Neuronal stem cell (in vitro differentiated cells): Measurements from ENCODE around the gene HBE1.

Experiments
- DNase-seq: peaks from one replicate; pipeline ENCODE4 v3.0.0-alpha.2; 2013; ENCODE audit warnings: low spot score
- H2AFZ ChIP-seq: one replicate; pipeline ENCODE4 v1.6.1; 2013; ENCODE audit warnings: mild to moderate bottlenecking, low read length, inconsistent platforms
- H2AK5ac ChIP-seq: 2 replicates; pipeline ENCODE4 v1.6.1; 2013; ENCODE audit warnings: low read depth, mild to moderate bottlenecking, inconsistent platforms, low read length, moderate library complexity, mixed read lengths
- H2BK120ac ChIP-seq: 2 replicates; pipeline ENCODE4 v1.6.1; 2013; ENCODE audit warnings: low read depth, mild to moderate bottlenecking, inconsistent platforms, low read length, moderate library complexity, mixed read lengths
- H2BK12ac ChIP-seq: one replicate; pipeline ENCODE4 v1.6.1; 2013; ENCODE audit warnings: low read length, inconsistent platforms
- H2BK15ac ChIP-seq: 2 replicates; pipeline ENCODE4 v1.6.1; 2013; ENCODE audit warnings: mild to moderate bottlenecking, low read length, inconsistent platforms, mixed read lengths
- H2BK5ac ChIP-seq: one replicate; pipeline ENCODE4 v1.6.1; 2013; ENCODE audit warnings: inconsistent platforms, mild to moderate bottlenecking, low read length, moderate library complexity
- H3K14ac ChIP-seq: one replicate; pipeline ENCODE4 v1.6.1; 2013; ENCODE audit warnings: low read length, inconsistent platforms
- H3K18ac ChIP-seq: 2 replicates; pipeline ENCODE4 v1.6.1; 2013; ENCODE audit warnings: low read length, inconsistent platforms
- H3K23ac ChIP-seq: 2 replicates; pipeline ENCODE4 v1.6.1; 2013; ENCODE audit warnings: low read depth, mild to moderate bottlenecking, mixed read lengths, low read length, inconsistent platforms; ENCODE audit not compliant: poor library complexity
- H3K27ac ChIP-seq: replicated peaks from 3 replicates; pipeline ENCODE4 v1.5.1; 2013; ENCODE audit warnings: low read length, inconsistent platforms
- H3K27me3 ChIP-seq, 3 experiments: 2 replicates each; pipeline ENCODE4 v1.6.1; 2013; ENCODE audit warnings: low read length in 3 of 3, mild to moderate bottlenecking in 2 of 3, inconsistent platforms in 1 of 3, low read depth in 1 of 3, mixed read lengths in 1 of 3, moderate library complexity in 1 of 3; ENCODE audit not compliant: control insufficient read depth in 3 of 3, insufficient read depth in 3 of 3
- H3K36me3 ChIP-seq, 2 donors: replicated peaks in 1 of 2; 2 replicates each; pipeline ENCODE4 v1.6.1; 2013; ENCODE audit warnings: low read length in 2 of 2; ENCODE audit not compliant: control insufficient read depth in 2 of 2, insufficient read depth in 2 of 2
- H3K4ac ChIP-seq: 2 replicates; pipeline ENCODE4 v1.6.1; 2013; ENCODE audit warnings: inconsistent platforms, mild to moderate bottlenecking, low read length, moderate library complexity
- H3K4me1 ChIP-seq, 2 donors: 1 replicate in 1 of 2; 2 replicates in 1 of 2; pipeline ENCODE4 v1.6.1; 2013; ENCODE audit warnings: low read length in 2 of 2, low read depth in 1 of 2; ENCODE audit not compliant: control insufficient read depth in 2 of 2, insufficient read depth in 1 of 2
- H3K4me2 ChIP-seq: one replicate; pipeline ENCODE4 v1.6.1; 2013; ENCODE audit warnings: mild to moderate bottlenecking, low read length, inconsistent platforms; ENCODE audit not compliant: insufficient read depth, poor library complexity, severe bottlenecking
- H3K4me3 ChIP-seq, 2 donors: 2 replicates each; pipeline ENCODE4 v1.5.1; 2013; ENCODE audit warnings: low read length in 2 of 2, mild to moderate bottlenecking in 2 of 2, inconsistent platforms in 1 of 2, moderate library complexity in 1 of 2
- H3K79me1 ChIP-seq: one replicate; pipeline ENCODE4 v1.6.1; 2013; ENCODE audit warnings: low read depth, mild to moderate bottlenecking, inconsistent platforms, low read length, moderate library complexity
- H3K9ac ChIP-seq: one replicate; pipeline ENCODE4 v1.6.1; 2013; ENCODE audit warnings: mild to moderate bottlenecking, low read depth, low read length, inconsistent platforms; ENCODE audit not compliant: poor library complexity
- H3K9me3 ChIP-seq, 2 donors: replicated peaks in 1 of 2; 2 replicates each; pipeline versions ENCODE3 to v1.6.1; 2013; ENCODE audit warnings: low read length in 2 of 2, mild to moderate bottlenecking in 2 of 2, inconsistent platforms in 1 of 2, low read depth in 1 of 2, mixed read lengths in 1 of 2, moderate library complexity in 1 of 2; ENCODE audit not compliant: control insufficient read depth in 2 of 2, insufficient read depth in 1 of 2
- H4K8ac ChIP-seq: one replicate; pipeline ENCODE4 v1.6.1; 2013; ENCODE audit warnings: low read depth, mild to moderate bottlenecking, inconsistent platforms, low read length, moderate library complexity
- H4K91ac ChIP-seq: one replicate; pipeline ENCODE4 v1.6.1; 2013; ENCODE audit warnings: low read length, low read depth, mild to moderate bottlenecking, inconsistent platforms; ENCODE audit not compliant: poor library complexity
- WGBS, 2 donors: extraction: QIAGEN DNeasy Blood & Tissue Kit; methylation state at CpG; one replicate each; pipeline ENCODE4 v1.1.7; 2013; ENCODE audit warnings: missing lambda C conversion rate in 2 of 2, mixed read lengths in 1 of 2; ENCODE audit not compliant: insufficient read length in 2 of 2, insufficient replicate concordance in 1 of 2; ENCODE audit errors: extremely low coverage in 2 of 2; 5-methylcytosine and 5-hydroxymethylcytosine counted together

Gene HBE1

GRCh38 chr11:5234381-5234834 is 35.3 kb downstream of the HBE1 start, which contains the start of gene HBD:
HBD (minus strand) TSS chr11:5234483; CDS start chr11:5234433, 50 bp downstream.
- DNase-seq, result no peak
- H4K91ac ChIP-seq, result no peak within 1 kb of the TSS
- no peak within 1 kb of the TSS for H3K4ac ChIP-seq

GRCh38 chr11:5233307-5233706 is 36.4 kb downstream of the HBE1 start:
- no peak overlapping the region for H3K27ac ChIP-seq
- peaks cover 0 to 3% of the 10 kb centered on the region in 2 donors for H3K4me1 ChIP-seq
- no peak overlapping the region for H2BK5ac ChIP-seq

More at GRCh38 chr11:5234381-5234834, 35.3 kb downstream of the HBE1 start, which contains the start of gene HBD:
- Histone ChIP-seq H2AFZ (no peak within 1 kb of the TSS), H3K14ac (no peak within 1 kb of the TSS), H3K27ac (no peak within 1 kb of the TSS), H2AK5ac (no peak within 1 kb of the TSS), H3K4me2 (no peak within 1 kb of the TSS), H2BK5ac (no peak within 1 kb of the TSS), H3K27me3 (no peaks in the 10 kb centered on the region), H2BK15ac (no peak within 1 kb of the TSS), H3K9me3 (no peaks in the 10 kb centered on the region), H3K18ac (no peak within 1 kb of the TSS), H3K36me3 (no peaks in the 10 kb centered on the region), H4K8ac (no peak within 1 kb of the TSS), H3K23ac (no peak within 1 kb of the TSS), H2BK12ac (no peak within 1 kb of the TSS), H3K79me1 (no peaks in the 10 kb centered on the region), H3K4me3 (no peak within 1 kb of the TSS), H2BK120ac (no peak within 1 kb of the TSS), H3K9ac (no peak within 1 kb of the TSS), H3K4me1 (peaks cover 0 to under 1% of the 10 kb centered on the region in 2 donors)
- WGBS, 2 donors, result no CpG with 5 or more reads among the region's 2 CpGs

GRCh38 chr11:5232821-5233220 is 36.9 kb downstream of the HBE1 start:
- Histone ChIP-seq H2BK120ac (no peak overlapping the region), H3K4me3 (no peak overlapping the region), H3K36me3 (no peaks in the 10 kb centered on the region), H2AK5ac (no peak overlapping the region), H3K14ac (no peak overlapping the region), H2BK5ac (no peak overlapping the region), H3K4me1 (peaks cover 0 to 3% of the 10 kb centered on the region in 2 donors), H4K8ac (no peak overlapping the region), H3K9ac (no peak overlapping the region), H4K91ac (no peak overlapping the region), H3K4ac (no peak overlapping the region), H2AFZ (no peak overlapping the region), H3K27me3 (no peaks in the 10 kb centered on the region), H3K18ac (no peak overlapping the region), H3K79me1 (no peaks in the 10 kb centered on the region), H2BK12ac (no peak overlapping the region), H3K27ac (no peak overlapping the region), H3K23ac (no peak overlapping the region), H3K4me2 (no peak overlapping the region), H3K9me3 (no peaks in the 10 kb centered on the region), H2BK15ac (no peak overlapping the region)
- DNase-seq, result no peak
- no CpG with 5 or more reads among the region's 2 CpGs for WGBS, 2 donors

More at GRCh38 chr11:5233307-5233706, 36.4 kb downstream of the HBE1 start:
- no peak overlapping the region for H2BK12ac ChIP-seq
- no peak overlapping the region for H2AFZ ChIP-seq
- H3K9ac ChIP-seq, result no peak overlapping the region
- H3K79me1 ChIP-seq, result no peaks in the 10 kb centered on the region
- no peak overlapping the region for H2BK15ac ChIP-seq
- no peaks in the 10 kb centered on the region for H3K27me3 ChIP-seq
- DNase-seq, result no peak
- H4K91ac ChIP-seq, result no peak overlapping the region
- no peak overlapping the region for H3K4ac ChIP-seq
- no peaks in the 10 kb centered on the region for H3K9me3 ChIP-seq
- H3K14ac ChIP-seq, result no peak overlapping the region
- H3K36me3 ChIP-seq, result no peaks in the 10 kb centered on the region
- no peak overlapping the region for H3K23ac ChIP-seq
- WGBS, 2 donors, result no CpG with 5 or more reads among the region's 1 CpG
- H2AK5ac ChIP-seq, result no peak overlapping the region
- H2BK120ac ChIP-seq, result no peak overlapping the region
- no peak overlapping the region for H4K8ac ChIP-seq
- H3K4me3 ChIP-seq, result no peak overlapping the region
- no peak overlapping the region for H3K18ac ChIP-seq
- no peak overlapping the region for H3K4me2 ChIP-seq

GRCh38 chr11:5232176-5232575 is 37.6 kb downstream of the HBE1 start:
- Histone ChIP-seq H3K79me1 (no peaks in the 10 kb centered on the region), H4K91ac (no peak overlapping the region), H3K9me3 (no peaks in the 10 kb centered on the region), H3K36me3 (no peaks in the 10 kb centered on the region), H2AFZ (no peak overlapping the region), H2BK120ac (no peak overlapping the region), H3K23ac (no peak overlapping the region), H3K14ac (no peak overlapping the region), H2BK15ac (no peak overlapping the region), H3K18ac (no peak overlapping the region), H3K4me3 (no peak overlapping the region), H2AK5ac (no peak overlapping the region), H3K9ac (no peak overlapping the region), H2BK12ac (no peak overlapping the region), H3K4ac (no peak overlapping the region), H3K4me2 (no peak overlapping the region), H3K4me1 (peaks cover 0 to 3% of the 10 kb centered on the region in 2 donors), H3K27ac (no peak overlapping the region), H4K8ac (no peak overlapping the region), H3K27me3 (no peaks in the 10 kb centered on the region), H2BK5ac (no peak overlapping the region)
- no peak for DNase-seq
- no CpG with 5 or more reads among the region's 3 CpGs for WGBS, 2 donors
